Muscle layer of duodenum (tissue), 2 donors: ENCODE data around the gene TTC5.
"Not testable (repeated sequence)": the region's sequence is repeated elsewhere in the genome, so short reads cannot be mapped to it uniquely, and the experiment has no call there.

Experiments
- H3K27ac ChIP-seq: one replicate; pipeline ENCODE4 v1.7.0; 2013; ENCODE audit warnings: mild to moderate bottlenecking, low read length
- H3K27me3 ChIP-seq: one replicate; pipeline ENCODE4 v1.7.0; 2013; ENCODE audit warnings: low read depth, mild to moderate bottlenecking, control low read depth, low read length
- H3K36me3 ChIP-seq, 2 donors: one replicate each; pipeline ENCODE4 v1.7.0; 2013; ENCODE audit warnings: low read length in 2 of 2, control low read depth in 1 of 2, mild to moderate bottlenecking in 1 of 2; ENCODE audit not compliant: insufficient read depth in 2 of 2, control insufficient read depth in 1 of 2
- H3K4me1 ChIP-seq, 2 donors: one replicate each; pipeline ENCODE4 v1.7.0; 2013; ENCODE audit warnings: low read length in 2 of 2, mild to moderate bottlenecking in 2 of 2, control low read depth in 1 of 2, moderate library complexity in 1 of 2; ENCODE audit not compliant: insufficient read depth in 2 of 2, control insufficient read depth in 1 of 2
- H3K4me3 ChIP-seq, 2 donors: one replicate each; pipeline ENCODE4 v1.7.0; 2013; ENCODE audit warnings: low read length in 2 of 2, low read depth in 1 of 2, mild to moderate bottlenecking in 1 of 2
- H3K9me3 ChIP-seq, 2 donors: one replicate each; pipeline ENCODE4 v1.7.0; 2013; ENCODE audit warnings: low read length in 2 of 2, control low read depth in 1 of 2, mild to moderate bottlenecking in 1 of 2; ENCODE audit not compliant: control insufficient read depth in 1 of 2
- donor health status: healthy.

TTC5 gene

GRCh38 chr14:20302042-20302755 lies 3.6 kb downstream of the TTC5 start:
- H3K27ac ChIP-seq, result no peak overlapping the region
- H3K9me3 ChIP-seq, result no peaks in the 10 kb centered on the region
- H3K36me3 ChIP-seq, result peaks cover 25 to 46% of the 10 kb centered on the region in 2 donors
- no peaks in the 10 kb centered on the region for H3K27me3 ChIP-seq
- H3K4me3 ChIP-seq, result no peak overlapping the region
- peaks cover 10 to 20% of the 10 kb centered on the region in 2 donors for H3K4me1 ChIP-seq

- H3K36me3 ChIP-seq, result peaks cover 58 to 88% of the 10 kb centered on the region in 2 donors
Observed at GRCh38 chr14:20295067-20295466, 10.7 kb downstream of the TTC5 start.

GRCh38 chr14:20294636-20295035 lies 11.1 kb downstream of the TTC5 start:
- H3K27ac ChIP-seq, result no peak overlapping the region
- no peak overlapping the region for H3K4me3 ChIP-seq
- peaks cover 59 to 90% of the 10 kb centered on the region in 2 donors for H3K36me3 ChIP-seq
- no peaks in the 10 kb centered on the region for H3K27me3 ChIP-seq
- no peaks in the 10 kb centered on the region for H3K4me1 ChIP-seq
- no peaks in the 10 kb centered on the region for H3K9me3 ChIP-seq

More at GRCh38 chr14:20295067-20295466, 10.7 kb downstream of the TTC5 start:
- no peaks in the 10 kb centered on the region for H3K27me3 ChIP-seq
- H3K4me1 ChIP-seq, result no peaks in the 10 kb centered on the region
- H3K27ac ChIP-seq, result no peak overlapping the region
- H3K4me3 ChIP-seq, result no peak overlapping the region
- no peaks in the 10 kb centered on the region for H3K9me3 ChIP-seq

- not testable (repeated sequence) for H3K4me1 ChIP-seq, H3K27me3 ChIP-seq, H3K27ac ChIP-seq, H3K36me3 ChIP-seq, H3K4me3 ChIP-seq, H3K9me3 ChIP-seq
Observed at GRCh38 chr14:20281998-20282397, 23.8 kb downstream of the TTC5 start.

- H3K27me3 ChIP-seq, H3K27ac ChIP-seq, H3K4me1 ChIP-seq, H3K9me3 ChIP-seq, H3K4me3 ChIP-seq, H3K36me3 ChIP-seq: not testable (repeated sequence)
Observed at GRCh38 chr14:20280265-20280664, 25.5 kb downstream of the TTC5 start.

GRCh38 chr14:20278414-20278813 lies 27.3 kb downstream of the TTC5 start:
- Histone ChIP-seq H3K4me1 (no peaks in the 10 kb centered on the region), H3K9me3 (peaks cover 0 to 7% of the 10 kb centered on the region in 2 donors), H3K27ac (no peak overlapping the region), H3K4me3 (no peak overlapping the region), H3K36me3 (peaks cover 0 to 16% of the 10 kb centered on the region in 2 donors), H3K27me3 (no peaks in the 10 kb centered on the region)

GRCh38 chr14:20277409-20277808 lies 28.3 kb downstream of the TTC5 start:
- H3K36me3 ChIP-seq, result peaks cover 0 to 17% of the 10 kb centered on the region in 2 donors
- no peak overlapping the region for H3K4me3 ChIP-seq
- H3K27me3 ChIP-seq, result no peaks in the 10 kb centered on the region
- H3K4me1 ChIP-seq, result no peaks in the 10 kb centered on the region
- peaks cover 0 to 7% of the 10 kb centered on the region in 2 donors for H3K9me3 ChIP-seq
- H3K27ac ChIP-seq, result no peak overlapping the region

GRCh38 chr14:20274062-20274461 lies 31.7 kb downstream of the TTC5 start:
- no peaks in the 10 kb centered on the region for H3K4me1 ChIP-seq
- H3K9me3 ChIP-seq, result peaks cover 0 to 7% of the 10 kb centered on the region in 2 donors
- no peak overlapping the region for H3K27ac ChIP-seq
- H3K36me3 ChIP-seq, result peaks cover 0 to 17% of the 10 kb centered on the region in 2 donors
- H3K4me3 ChIP-seq, result no peak overlapping the region
- no peaks in the 10 kb centered on the region for H3K27me3 ChIP-seq

GRCh38 chr14:20264361-20264760 lies 41.4 kb downstream of the TTC5 start:
- not testable (repeated sequence) for H3K9me3 ChIP-seq, H3K27ac ChIP-seq, H3K4me3 ChIP-seq, H3K27me3 ChIP-seq, H3K36me3 ChIP-seq, H3K4me1 ChIP-seq

GRCh38 chr14:20262642-20263128 lies 43.1 kb downstream of the TTC5 start:
- H3K9me3 ChIP-seq, result no peaks in the 10 kb centered on the region
- H3K27me3 ChIP-seq, result no peaks in the 10 kb centered on the region
- no peak overlapping the region for H3K4me3 ChIP-seq
- no peak overlapping the region for H3K27ac ChIP-seq
- H3K36me3 ChIP-seq, result no peaks in the 10 kb centered on the region
- H3K4me1 ChIP-seq, result no peaks in the 10 kb centered on the region

GRCh38 chr14:20247646-20248246 lies 58.0 kb downstream of the TTC5 start:
- no peaks in the 10 kb centered on the region for H3K27me3 ChIP-seq
- H3K36me3 ChIP-seq, result no peaks in the 10 kb centered on the region
- no peak overlapping the region for H3K27ac ChIP-seq
- H3K4me1 ChIP-seq, result no peaks in the 10 kb centered on the region
- no peak overlapping the region for H3K4me3 ChIP-seq
- peaks cover 0 to 11% of the 10 kb centered on the region in 2 donors for H3K9me3 ChIP-seq
